Ramos (cell line): Measurements from ENCODE around the gene LRP1.

Source experiments
- in situ Hi-C: fragments of 300-500 bp; cut with MboI; formaldehyde crosslinking; loops from one replicate; pipeline ENCODE4 v1.14.3; 2022; ENCODE audit warnings: low sequenced_read_pairs; ENCODE audit not compliant: unreplicated experiment

Gene LRP1

DNA sequence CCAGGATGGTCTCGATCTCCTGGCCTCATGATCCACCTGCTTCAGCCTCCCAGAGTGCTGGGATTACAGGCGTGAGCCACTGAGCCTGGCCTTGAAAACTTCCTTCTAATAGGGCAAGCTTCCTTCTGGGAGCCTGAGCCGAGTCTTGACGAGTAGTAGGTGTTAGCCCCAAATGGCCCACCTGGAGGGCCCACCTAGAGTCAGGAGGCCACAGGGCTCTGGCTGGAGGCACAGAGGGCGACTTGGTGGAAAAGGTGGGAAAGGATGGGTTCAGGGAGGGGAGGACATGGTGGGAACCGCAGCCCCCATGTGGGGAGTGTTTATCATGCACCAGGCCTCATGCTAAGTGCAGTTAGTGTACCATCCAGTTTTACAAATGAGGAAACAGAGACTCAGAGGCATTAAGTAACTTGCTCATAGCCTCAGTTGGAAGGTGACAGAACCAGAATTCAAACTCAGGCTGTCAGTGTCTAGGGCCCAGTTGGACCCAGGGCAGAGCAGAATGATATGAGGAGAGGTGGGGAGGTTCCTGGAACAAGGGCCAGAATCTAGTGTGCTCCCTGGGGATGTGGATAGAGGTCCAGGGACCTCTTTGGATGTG is 22.2 kb downstream of the LRP1 start:
- in situ Hi-C loops, result no loop called here

- in situ Hi-C loops, result no loop called here
These were observed 23.7 kb downstream of the LRP1 start for GRCh38 chr12:57151741-57152630.

DNA sequence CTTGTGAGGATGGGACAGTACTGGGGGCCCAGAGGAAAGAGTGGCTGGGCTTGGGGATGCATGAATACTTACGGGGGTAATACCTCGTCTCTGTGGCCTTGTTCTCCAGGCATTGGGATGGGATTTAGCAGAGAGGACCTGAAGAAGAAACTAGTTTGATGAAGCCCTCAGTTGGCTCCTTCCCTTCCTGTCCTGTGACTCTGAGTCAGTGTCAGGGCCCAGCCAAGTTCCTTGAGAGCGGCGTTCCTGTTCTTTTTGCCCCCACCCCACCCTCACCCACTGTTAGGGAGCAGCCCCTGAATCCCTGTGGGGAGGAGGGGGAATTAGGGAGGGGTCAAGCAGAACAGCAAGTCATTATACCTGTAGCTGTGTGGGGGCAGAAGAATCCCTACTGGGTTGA is 24.4 kb downstream of the LRP1 start:
- in situ Hi-C loops, result no loop called here

GRCh38 chr12:57153415-57153997 is 25.2 kb downstream of the LRP1 start:
- in situ Hi-C loops, result no loop called here

DNA sequence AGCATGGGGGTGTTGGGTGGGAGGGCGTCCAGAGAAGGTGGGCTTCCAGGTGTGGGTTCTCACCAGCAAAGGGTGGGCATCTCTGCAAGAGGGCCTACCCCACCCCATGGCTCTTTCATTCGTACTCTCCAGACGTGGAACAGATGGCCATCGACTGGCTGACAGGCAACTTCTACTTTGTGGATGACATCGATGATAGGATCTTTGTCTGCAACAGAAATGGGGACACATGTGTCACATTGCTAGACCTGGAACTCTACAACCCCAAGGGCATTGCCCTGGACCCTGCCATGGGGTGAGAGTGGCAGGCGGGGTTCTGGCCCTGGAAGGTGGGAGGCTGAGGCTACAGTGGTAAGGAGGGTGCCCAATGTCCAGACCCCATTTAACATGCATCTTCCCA is 25.8 kb downstream of the LRP1 start:
- in situ Hi-C loops, result no loop called here

- in situ Hi-C loops, result no loop called here
These were observed 26.6 kb downstream of the LRP1 start for GRCh38 chr12:57154804-57155434.

- in situ Hi-C loops, result no loop called here
These were observed 28.6 kb downstream of the LRP1 start for GRCh38 chr12:57156701-57157403.

DNA sequence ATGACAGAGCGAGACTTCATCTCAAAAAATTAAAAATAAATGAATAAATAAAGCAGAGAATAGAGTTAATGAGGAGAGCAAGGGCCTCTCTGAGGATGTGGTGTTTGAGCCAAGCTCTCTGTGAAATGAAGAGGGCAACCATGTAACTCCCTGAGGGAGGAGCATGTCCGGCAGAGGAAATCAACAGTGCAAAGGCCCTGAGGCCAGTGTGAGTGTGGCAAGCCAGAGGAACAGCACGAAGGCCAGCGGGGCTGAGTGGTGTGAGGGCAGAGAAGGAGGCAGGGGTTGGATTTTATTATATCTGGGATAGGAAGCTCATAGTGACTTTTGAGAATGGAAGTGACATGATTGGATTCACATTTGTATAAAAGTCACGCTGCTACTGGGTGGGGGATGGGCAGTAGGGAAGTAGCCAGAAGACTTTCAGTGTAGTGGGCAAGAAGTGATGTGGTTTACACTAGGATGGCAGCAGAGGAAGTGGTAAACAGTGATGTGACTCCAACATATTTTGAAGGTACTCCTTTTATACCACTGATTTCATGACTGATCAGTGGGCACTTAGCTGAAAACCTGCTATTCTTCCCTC is 29.4 kb downstream of the LRP1 start:
- in situ Hi-C loops, result no loop called here

- in situ Hi-C loops, result no loop called here
These were observed 29.9 kb downstream of the LRP1 start for GRCh38 chr12:57158186-57158585.

GRCh38 chr12:57158665-57159064 is 30.4 kb downstream of the LRP1 start:
- in situ Hi-C loops, result no loop called here

- in situ Hi-C loops, result no loop called here
These were observed 31.0 kb downstream of the LRP1 start for GRCh38 chr12:57159311-57159710.

DNA sequence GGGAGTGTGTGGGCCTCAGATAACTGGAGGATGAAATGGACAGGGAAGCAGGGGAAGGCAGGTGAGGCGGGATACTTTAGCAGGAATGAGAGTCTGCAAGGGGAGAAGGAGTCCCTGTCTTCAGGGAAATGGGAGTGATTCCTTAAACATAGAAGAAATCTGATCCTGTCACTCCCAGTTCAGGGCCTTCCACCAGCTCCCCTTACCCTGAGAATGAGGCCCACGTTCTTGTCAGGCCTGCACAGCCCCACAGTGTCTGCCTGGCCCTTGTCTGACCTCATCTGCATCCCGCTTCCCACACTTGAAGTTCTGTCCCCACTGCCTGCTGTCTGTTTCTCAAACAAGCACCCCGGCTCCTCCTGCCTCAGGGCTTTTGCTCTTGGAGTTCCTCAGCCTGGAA is 31.8 kb downstream of the LRP1 start:
- in situ Hi-C loops, result no loop called here

- in situ Hi-C loops, result no loop called here
These were observed 32.5 kb downstream of the LRP1 start for GRCh38 chr12:57160741-57161140.

- in situ Hi-C loops, result no loop called here
These were observed 33.2 kb downstream of the LRP1 start for GRCh38 chr12:57161491-57161890.

DNA sequence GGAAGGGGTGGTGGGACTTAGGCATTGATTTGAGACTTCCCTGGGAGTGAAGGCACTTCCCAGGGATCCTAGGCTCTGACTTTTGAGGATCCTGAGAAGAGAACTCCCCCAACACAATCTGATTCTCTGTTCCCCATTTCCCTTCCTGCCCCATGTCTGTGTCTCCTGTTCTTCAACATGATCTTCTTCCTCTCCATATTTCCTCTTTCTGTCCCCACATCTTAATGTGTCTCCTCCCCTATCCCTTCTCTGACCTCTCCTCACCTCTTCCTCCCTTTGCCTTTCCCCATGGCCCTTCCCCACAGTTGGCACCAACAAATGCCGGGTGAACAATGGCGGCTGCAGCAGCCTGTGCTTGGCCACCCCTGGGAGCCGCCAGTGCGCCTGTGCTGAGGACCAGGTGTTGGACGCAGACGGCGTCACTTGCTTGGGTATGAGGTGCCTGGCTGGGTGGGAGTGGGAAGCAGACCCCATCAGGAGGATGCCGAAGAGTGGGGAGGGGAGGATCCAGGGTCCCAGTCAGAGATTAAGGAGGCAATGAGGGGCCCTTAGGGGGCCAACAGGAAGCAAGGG is 34.4 kb downstream of the LRP1 start:
- in situ Hi-C loops, result no loop called here

GRCh38 chr12:57164454-57164853 is 36.2 kb downstream of the LRP1 start:
- in situ Hi-C loops, result no loop called here

- in situ Hi-C loops, result no loop called here
These were observed 36.8 kb downstream of the LRP1 start for GRCh38 chr12:57164966-57165625.

GRCh38 chr12:57165741-57166140 is 37.5 kb downstream of the LRP1 start:
- in situ Hi-C loops, result no loop called here

DNA sequence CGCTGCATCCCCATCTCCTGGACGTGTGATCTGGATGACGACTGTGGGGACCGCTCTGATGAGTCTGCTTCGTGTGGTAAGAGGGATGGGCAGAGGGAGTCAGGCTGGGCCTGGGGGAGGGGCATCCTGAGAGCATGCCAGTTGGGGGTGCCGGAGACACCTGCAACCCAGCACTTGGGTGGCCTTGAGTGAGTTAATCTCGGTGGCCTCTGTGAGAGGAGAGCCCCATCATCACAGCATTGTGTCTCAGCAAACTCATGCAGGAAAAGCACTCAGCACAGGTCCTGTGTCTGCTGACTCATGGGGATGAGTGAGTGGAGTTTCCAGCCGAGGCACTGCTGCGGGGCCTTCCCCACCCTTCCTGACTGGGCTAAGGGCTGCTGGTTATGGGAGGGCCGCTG is 38.7 kb downstream of the LRP1 start:
- in situ Hi-C loops, result no loop called here
